ENCODE data around the gene CEP164. TPM values are rescaled to one million over a fixed set of nuclear protein-coding genes. Genes with fewer than 3 reads are reported as not detected.

Gene CEP164
- total RNA-seq, 4 donors from 2014 or later, result 11.3 to 45.1 (median 15.2) TPM

- DNase-seq (ENCODE audit: low spot score in 2 of 2), result no peak
- WGBS, 2 donors, result 21 to 59% methylated on average over 17 of the region's 17 CpGs
- intact Hi-C loops (cut with DNase I; ENCODE audit: low total_unique reads), result no loop called here
- no peak overlapping the region for H3K4me3 ChIP-seq (ENCODE audit: low read depth, poor library complexity, severe bottlenecking)
- TF ChIP-seq POLR2A (IDR thresholded peaks at IDR 0.05) (no peak), CTCF (IDR thresholded peaks at IDR 0.05) (no peak)
These were observed 27.4 kb upstream of the CEP164 start for GRCh38 chr11:117300283-117300663.

- intact Hi-C loops (cut with DNase I; ENCODE audit: low total_unique reads), result no loop called here
- H3K4me3 ChIP-seq (ENCODE audit: low read depth, poor library complexity, severe bottlenecking), result no peak overlapping the region
- no peak for TF ChIP-seq CTCF (IDR thresholded peaks at IDR 0.05)
- no peak for TF ChIP-seq POLR2A (IDR thresholded peaks at IDR 0.05)
- no peak for DNase-seq (ENCODE audit: low spot score in 2 of 2)
- WGBS, 2 donors, result 75 to 76% methylated on average over 5 of the region's 5 CpGs
These were observed 26.9 kb upstream of the CEP164 start for GRCh38 chr11:117300773-117301172.

- no peak for DNase-seq (ENCODE audit: low spot score in 2 of 2)
- intact Hi-C loops (cut with DNase I; ENCODE audit: low total_unique reads), result no loop called here
- 82 to 94% methylated on average over 7 of the region's 7 CpGs for WGBS, 2 donors
- no peak for TF ChIP-seq POLR2A (IDR thresholded peaks at IDR 0.05)
- TF ChIP-seq CTCF (IDR thresholded peaks at IDR 0.05), result no peak
- no peak overlapping the region for H3K4me3 ChIP-seq (ENCODE audit: low read depth, poor library complexity, severe bottlenecking)
These were observed 25.4 kb upstream of the CEP164 start for GRCh38 chr11:117302228-117302627.

- intact Hi-C loops (cut with DNase I; ENCODE audit: low total_unique reads), result no loop called here
- H3K4me3 ChIP-seq (ENCODE audit: low read depth, poor library complexity, severe bottlenecking), result no peak overlapping the region
- TF ChIP-seq POLR2A (IDR thresholded peaks at IDR 0.05) (no peak), CTCF (IDR thresholded peaks at IDR 0.05) (no peak)
- no peak for DNase-seq (ENCODE audit: low spot score in 2 of 2)
- 70 to 79% methylated on average over 4 of the region's 4 CpGs for WGBS, 2 donors
These were observed 24.6 kb upstream of the CEP164 start for GRCh38 chr11:117303101-117303500.

GRCh38 chr11:117303646-117304315 is 23.9 kb upstream of the CEP164 start:
- H3K4me3 ChIP-seq (ENCODE audit: low read depth, poor library complexity, severe bottlenecking), result no peak overlapping the region
- TF ChIP-seq POLR2A (IDR thresholded peaks at IDR 0.05) (no peak), CTCF (IDR thresholded peaks at IDR 0.05) (no peak)
- DNase-seq (ENCODE audit: low spot score in 2 of 2), result no peak
- intact Hi-C loops (cut with DNase I; ENCODE audit: low total_unique reads), result no loop called here
- 91 to 92% methylated on average over 5 of the region's 5 CpGs for WGBS, 2 donors

- no peak overlapping the region for H3K4me3 ChIP-seq (ENCODE audit: low read depth, poor library complexity, severe bottlenecking)
- no peak for DNase-seq (ENCODE audit: low spot score in 2 of 2)
- WGBS, 2 donors, result 98 to 100% methylated on average over 3 of the region's 3 CpGs
- no peak for TF ChIP-seq CTCF (IDR thresholded peaks at IDR 0.05)
- TF ChIP-seq POLR2A (IDR thresholded peaks at IDR 0.05), result no peak
- intact Hi-C loops (cut with DNase I; ENCODE audit: low total_unique reads), result no loop called here
These were observed 22.5 kb upstream of the CEP164 start for GRCh38 chr11:117305145-117305544.

Data from lower leg skin (tissue), 4 donors.